ENCODE results near the gene FAM83G. TPM values are rescaled to one million over a fixed set of nuclear protein-coding genes. Genes with fewer than 3 reads are reported as not detected.

The FAM83G gene
- total RNA-seq, 1 donor from 2014 or later = 1.6 TPM

- H3K4me1 Mint-ChIP-seq (ENCODE audit: unreplicated experiment) = peaks cover 16% of the 10 kb centered on the region
- peaks cover 3% of the 10 kb centered on the region for H3K36me3 Mint-ChIP-seq (ENCODE audit: low read depth, unreplicated experiment)
- no peaks in the 10 kb centered on the region for H3K9me3 Mint-ChIP-seq (ENCODE audit: unreplicated experiment)
- no peak overlapping the region for H3K27ac Mint-ChIP-seq (ENCODE audit: unreplicated experiment)
- DNase-seq (ENCODE audit: low spot score) = no peak
- no peak overlapping the region for H3K4me3 Mint-ChIP-seq (ENCODE audit: unreplicated experiment)
- H3K27me3 Mint-ChIP-seq (ENCODE audit: unreplicated experiment) = peaks cover 8% of the 10 kb centered on the region
- TF ChIP-seq, protein P1, sequence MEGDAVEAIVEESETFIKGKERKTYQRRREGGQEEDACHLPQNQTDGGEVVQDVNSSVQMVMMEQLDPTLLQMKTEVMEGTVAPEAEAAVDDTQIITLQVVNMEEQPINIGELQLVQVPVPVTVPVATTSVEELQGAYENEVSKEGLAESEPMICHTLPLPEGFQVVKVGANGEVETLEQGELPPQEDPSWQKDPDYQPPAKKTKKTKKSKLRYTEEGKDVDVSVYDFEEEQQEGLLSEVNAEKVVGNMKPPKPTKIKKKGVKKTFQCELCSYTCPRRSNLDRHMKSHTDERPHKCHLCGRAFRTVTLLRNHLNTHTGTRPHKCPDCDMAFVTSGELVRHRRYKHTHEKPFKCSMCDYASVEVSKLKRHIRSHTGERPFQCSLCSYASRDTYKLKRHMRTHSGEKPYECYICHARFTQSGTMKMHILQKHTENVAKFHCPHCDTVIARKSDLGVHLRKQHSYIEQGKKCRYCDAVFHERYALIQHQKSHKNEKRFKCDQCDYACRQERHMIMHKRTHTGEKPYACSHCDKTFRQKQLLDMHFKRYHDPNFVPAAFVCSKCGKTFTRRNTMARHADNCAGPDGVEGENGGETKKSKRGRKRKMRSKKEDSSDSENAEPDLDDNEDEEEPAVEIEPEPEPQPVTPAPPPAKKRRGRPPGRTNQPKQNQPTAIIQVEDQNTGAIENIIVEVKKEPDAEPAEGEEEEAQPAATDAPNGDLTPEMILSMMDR (IDR thresholded peaks at IDR 0.05; ENCODE audit: unreplicated experiment) = no peak
These were observed 44.3 kb downstream of the FAM83G start for GRCh38 chr17:18960241-18960665.

- DNase-seq (ENCODE audit: low spot score) = no peak
- peaks cover 6% of the 10 kb centered on the region for H3K27me3 Mint-ChIP-seq (ENCODE audit: unreplicated experiment)
- H3K36me3 Mint-ChIP-seq (ENCODE audit: low read depth, unreplicated experiment) = peaks cover 3% of the 10 kb centered on the region
- H3K4me3 Mint-ChIP-seq (ENCODE audit: unreplicated experiment) = no peak overlapping the region
- H3K9me3 Mint-ChIP-seq (ENCODE audit: unreplicated experiment) = no peaks in the 10 kb centered on the region
- no peak overlapping the region for H3K27ac Mint-ChIP-seq (ENCODE audit: unreplicated experiment)
- TF ChIP-seq, protein P1 (IDR thresholded peaks at IDR 0.05; ENCODE audit: unreplicated experiment) = no peak
- peaks cover 16% of the 10 kb centered on the region for H3K4me1 Mint-ChIP-seq (ENCODE audit: unreplicated experiment)
These were observed 44.7 kb downstream of the FAM83G start for GRCh38 chr17:18959845-18960240.

DNA sequence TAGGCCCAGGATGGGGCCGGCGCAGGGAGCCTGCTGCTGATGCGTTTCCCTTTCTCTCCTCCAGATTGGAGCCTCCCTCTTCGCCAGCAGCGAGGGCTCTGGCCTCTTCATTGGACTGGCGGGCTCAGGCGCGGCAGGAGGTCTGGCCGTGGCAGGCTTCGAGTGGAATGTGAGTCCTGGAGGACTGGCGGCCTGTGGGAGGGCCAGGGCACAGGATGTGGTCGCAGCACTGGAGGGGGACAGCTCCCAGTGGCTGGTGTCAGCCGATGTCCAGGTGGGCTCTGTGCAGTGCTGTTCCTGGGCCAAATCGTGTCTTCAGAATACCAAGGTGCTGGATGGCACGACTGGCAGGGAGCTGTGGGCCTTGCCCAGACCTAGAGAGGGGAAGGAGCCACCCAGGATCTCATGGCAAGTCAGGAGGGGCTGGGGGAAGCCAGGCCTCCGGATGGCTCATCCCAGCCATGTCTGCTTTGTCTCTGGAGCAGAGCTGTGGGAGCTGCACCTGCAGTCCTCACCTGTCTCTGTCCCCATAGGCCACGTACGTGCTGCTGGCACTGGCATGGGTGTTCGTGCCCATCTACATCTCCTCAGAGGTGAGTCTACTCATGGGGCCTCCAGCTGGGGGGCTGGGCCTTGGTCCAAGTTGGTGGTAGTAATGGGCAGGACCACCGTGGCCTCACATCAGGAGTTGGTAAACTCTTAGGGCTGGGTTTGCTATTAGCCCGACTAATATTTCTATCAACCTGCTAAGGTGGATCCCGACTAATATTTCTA is 45.3 kb downstream of the FAM83G start:
- Mint-ChIP-seq H3K4me1 (ENCODE audit: unreplicated experiment) (peaks cover 12% of the 10 kb centered on the region), H3K27me3 (ENCODE audit: unreplicated experiment) (peaks cover 2% of the 10 kb centered on the region), H3K36me3 (ENCODE audit: low read depth, unreplicated experiment) (peaks cover 3% of the 10 kb centered on the region), H3K9me3 (ENCODE audit: unreplicated experiment) (no peaks in the 10 kb centered on the region), H3K4me3 (ENCODE audit: unreplicated experiment) (no peak overlapping the region), H3K27ac (ENCODE audit: unreplicated experiment) (no peak overlapping the region)
- TF ChIP-seq, protein P1 (IDR thresholded peaks at IDR 0.05; ENCODE audit: unreplicated experiment) = no peak
- no peak for DNase-seq (ENCODE audit: low spot score)

DNA sequence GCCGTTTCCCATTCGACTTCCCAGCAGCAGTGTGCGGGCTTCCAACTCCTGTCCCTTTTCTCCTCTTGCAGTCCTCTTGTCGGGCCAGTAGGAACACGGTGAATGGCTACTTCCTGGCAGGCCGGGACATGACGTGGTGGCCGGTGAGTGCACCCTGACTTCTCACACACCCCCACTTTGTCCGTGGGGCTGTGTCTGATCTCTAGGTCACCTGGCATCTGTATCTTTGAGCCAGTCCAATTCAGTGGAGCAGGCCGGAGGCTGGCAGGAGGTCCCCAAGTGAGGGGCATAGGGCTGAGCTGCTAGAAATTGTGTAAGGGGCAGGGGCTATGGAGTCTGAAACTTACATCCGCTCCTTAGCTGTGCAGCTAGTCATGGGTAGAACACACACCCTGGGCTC is 46.0 kb downstream of the FAM83G start:
- no peaks in the 10 kb centered on the region for H3K9me3 Mint-ChIP-seq (ENCODE audit: unreplicated experiment)
- no peak overlapping the region for H3K4me3 Mint-ChIP-seq (ENCODE audit: unreplicated experiment)
- no peak for DNase-seq (ENCODE audit: low spot score)
- peaks cover 3% of the 10 kb centered on the region for H3K36me3 Mint-ChIP-seq (ENCODE audit: low read depth, unreplicated experiment)
- H3K4me1 Mint-ChIP-seq (ENCODE audit: unreplicated experiment) = peaks cover 9% of the 10 kb centered on the region
- no peak overlapping the region for H3K27ac Mint-ChIP-seq (ENCODE audit: unreplicated experiment)
- TF ChIP-seq, protein P1 (IDR thresholded peaks at IDR 0.05; ENCODE audit: unreplicated experiment) = no peak
- peaks cover 2% of the 10 kb centered on the region for H3K27me3 Mint-ChIP-seq (ENCODE audit: unreplicated experiment)

DNA sequence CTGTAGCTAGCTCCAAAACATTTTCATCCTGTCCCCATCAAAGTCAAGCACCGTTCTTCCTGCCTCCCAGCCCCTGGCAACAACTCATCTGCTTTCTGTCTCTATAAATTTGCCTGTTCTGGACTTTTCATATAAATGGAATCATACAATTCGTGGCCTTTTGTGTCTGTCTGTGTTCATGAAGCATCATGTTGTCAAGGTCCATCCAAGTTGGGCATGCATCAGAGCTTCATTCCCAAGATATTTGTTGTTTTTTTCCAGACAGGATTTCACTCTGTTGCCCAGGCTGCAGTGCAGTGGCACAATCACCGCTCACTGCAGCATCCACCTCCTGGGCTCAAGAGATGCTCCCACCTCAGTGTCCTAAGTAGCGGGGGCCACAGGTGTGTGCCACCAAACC is 46.7 kb downstream of the FAM83G start:
- TF ChIP-seq, protein P1 (IDR thresholded peaks at IDR 0.05; ENCODE audit: unreplicated experiment) = no peak
- Mint-ChIP-seq H3K4me3 (ENCODE audit: unreplicated experiment) (no peak overlapping the region), H3K27ac (ENCODE audit: unreplicated experiment) (no peak overlapping the region)

More for the DNA sequence above, 46.7 kb downstream of the FAM83G start:
- peaks cover 9% of the 10 kb centered on the region for H3K4me1 Mint-ChIP-seq (ENCODE audit: unreplicated experiment)
- DNase-seq (ENCODE audit: low spot score) = no peak
- peaks cover 3% of the 10 kb centered on the region for H3K36me3 Mint-ChIP-seq (ENCODE audit: low read depth, unreplicated experiment)
- H3K9me3 Mint-ChIP-seq (ENCODE audit: unreplicated experiment) = no peaks in the 10 kb centered on the region
- H3K27me3 Mint-ChIP-seq (ENCODE audit: unreplicated experiment) = peaks cover 2% of the 10 kb centered on the region

All from endothelial cell (in vitro differentiated cells).